ENCODE data around the gene MC2R.

Gene MC2R

DNA sequence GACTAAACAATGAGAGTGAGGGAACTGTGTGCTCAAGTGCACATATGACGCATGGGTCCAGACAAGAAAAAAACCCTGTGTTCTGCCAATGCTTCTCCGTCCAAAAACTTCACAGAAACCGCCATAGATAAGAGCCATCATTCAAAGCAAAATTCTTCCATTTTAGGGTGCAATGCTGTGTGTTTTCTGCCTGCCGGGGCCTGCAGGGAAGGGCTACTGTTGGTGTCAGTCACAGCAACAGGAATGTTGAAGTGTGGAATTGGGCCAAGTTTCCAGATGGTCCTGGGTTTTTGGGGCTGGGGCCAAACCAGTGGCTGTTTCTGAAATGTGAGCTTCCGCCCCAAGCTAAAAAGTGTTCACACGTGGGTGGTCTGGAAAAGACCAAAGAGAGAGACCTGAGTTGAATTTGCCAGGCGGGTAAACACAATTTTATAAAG, 677 bp upstream of the MC2R start:
- no peak overlapping the region for H3K27ac ChIP-seq (replicated peaks)
- H3K4me3 ChIP-seq (replicated peaks; ENCODE audit: insufficient read depth, low read length), result no peak overlapping the region
- TF ChIP-seq GABPA (IDR thresholded peaks at IDR 0.05; ENCODE audit: low read depth), result no peak
- TF ChIP-seq, protein P1, sequence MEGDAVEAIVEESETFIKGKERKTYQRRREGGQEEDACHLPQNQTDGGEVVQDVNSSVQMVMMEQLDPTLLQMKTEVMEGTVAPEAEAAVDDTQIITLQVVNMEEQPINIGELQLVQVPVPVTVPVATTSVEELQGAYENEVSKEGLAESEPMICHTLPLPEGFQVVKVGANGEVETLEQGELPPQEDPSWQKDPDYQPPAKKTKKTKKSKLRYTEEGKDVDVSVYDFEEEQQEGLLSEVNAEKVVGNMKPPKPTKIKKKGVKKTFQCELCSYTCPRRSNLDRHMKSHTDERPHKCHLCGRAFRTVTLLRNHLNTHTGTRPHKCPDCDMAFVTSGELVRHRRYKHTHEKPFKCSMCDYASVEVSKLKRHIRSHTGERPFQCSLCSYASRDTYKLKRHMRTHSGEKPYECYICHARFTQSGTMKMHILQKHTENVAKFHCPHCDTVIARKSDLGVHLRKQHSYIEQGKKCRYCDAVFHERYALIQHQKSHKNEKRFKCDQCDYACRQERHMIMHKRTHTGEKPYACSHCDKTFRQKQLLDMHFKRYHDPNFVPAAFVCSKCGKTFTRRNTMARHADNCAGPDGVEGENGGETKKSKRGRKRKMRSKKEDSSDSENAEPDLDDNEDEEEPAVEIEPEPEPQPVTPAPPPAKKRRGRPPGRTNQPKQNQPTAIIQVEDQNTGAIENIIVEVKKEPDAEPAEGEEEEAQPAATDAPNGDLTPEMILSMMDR (IDR thresholded peaks at IDR 0.05; ENCODE audit: insufficient read depth, low read length), result no peak
- no peak for TF ChIP-seq SPI1 (IDR thresholded peaks at IDR 0.05; ENCODE audit: borderline replicate concordance, low read depth)
- peaks cover 6% of the 10 kb centered on the region for H3K27me3 ChIP-seq (ENCODE audit: insufficient read depth, poor library complexity, severe bottlenecking)
- DNase-seq (ENCODE audit: low read depth in 1 of 2, low spot score in 1 of 2), result no peak

DNA sequence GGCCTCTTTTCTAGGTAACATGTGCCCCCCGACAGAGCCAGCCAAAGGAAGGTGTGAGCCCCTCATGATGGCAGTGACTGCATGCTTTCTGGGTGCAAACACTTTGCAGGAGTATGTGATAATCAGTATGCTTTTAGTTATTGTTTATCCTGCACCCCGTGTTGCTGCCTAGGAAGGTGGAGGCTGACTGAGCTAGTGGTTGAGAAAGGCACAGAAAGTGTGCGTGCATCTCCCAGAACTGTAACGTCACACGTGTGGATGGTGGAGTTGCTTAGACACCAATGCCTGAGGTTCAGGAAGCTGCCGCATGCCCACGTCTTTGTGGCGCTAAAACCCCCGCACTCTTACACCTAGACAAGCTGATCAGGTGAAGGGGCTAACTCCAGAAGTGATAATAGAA, 580 bp downstream of the MC2R start:
- Histone ChIP-seq H3K4me3 (replicated peaks; ENCODE audit: insufficient read depth, low read length) (no peak overlapping the region), H3K27ac (replicated peaks) (no peak overlapping the region), H3K27me3 (ENCODE audit: insufficient read depth, poor library complexity, severe bottlenecking) (peaks cover 7% of the 10 kb centered on the region)
- TF ChIP-seq SPI1 (IDR thresholded peaks at IDR 0.05; ENCODE audit: borderline replicate concordance, low read depth), result no peak
- TF ChIP-seq POLR2AphosphoS5 (IDR thresholded peaks at IDR 0.05; ENCODE audit: low read depth), result no peak
- TF ChIP-seq, protein P2, sequence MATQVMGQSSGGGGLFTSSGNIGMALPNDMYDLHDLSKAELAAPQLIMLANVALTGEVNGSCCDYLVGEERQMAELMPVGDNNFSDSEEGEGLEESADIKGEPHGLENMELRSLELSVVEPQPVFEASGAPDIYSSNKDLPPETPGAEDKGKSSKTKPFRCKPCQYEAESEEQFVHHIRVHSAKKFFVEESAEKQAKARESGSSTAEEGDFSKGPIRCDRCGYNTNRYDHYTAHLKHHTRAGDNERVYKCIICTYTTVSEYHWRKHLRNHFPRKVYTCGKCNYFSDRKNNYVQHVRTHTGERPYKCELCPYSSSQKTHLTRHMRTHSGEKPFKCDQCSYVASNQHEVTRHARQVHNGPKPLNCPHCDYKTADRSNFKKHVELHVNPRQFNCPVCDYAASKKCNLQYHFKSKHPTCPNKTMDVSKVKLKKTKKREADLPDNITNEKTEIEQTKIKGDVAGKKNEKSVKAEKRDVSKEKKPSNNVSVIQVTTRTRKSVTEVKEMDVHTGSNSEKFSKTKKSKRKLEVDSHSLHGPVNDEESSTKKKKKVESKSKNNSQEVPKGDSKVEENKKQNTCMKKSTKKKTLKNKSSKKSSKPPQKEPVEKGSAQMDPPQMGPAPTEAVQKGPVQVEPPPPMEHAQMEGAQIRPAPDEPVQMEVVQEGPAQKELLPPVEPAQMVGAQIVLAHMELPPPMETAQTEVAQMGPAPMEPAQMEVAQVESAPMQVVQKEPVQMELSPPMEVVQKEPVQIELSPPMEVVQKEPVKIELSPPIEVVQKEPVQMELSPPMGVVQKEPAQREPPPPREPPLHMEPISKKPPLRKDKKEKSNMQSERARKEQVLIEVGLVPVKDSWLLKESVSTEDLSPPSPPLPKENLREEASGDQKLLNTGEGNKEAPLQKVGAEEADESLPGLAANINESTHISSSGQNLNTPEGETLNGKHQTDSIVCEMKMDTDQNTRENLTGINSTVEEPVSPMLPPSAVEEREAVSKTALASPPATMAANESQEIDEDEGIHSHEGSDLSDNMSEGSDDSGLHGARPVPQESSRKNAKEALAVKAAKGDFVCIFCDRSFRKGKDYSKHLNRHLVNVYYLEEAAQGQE (IDR thresholded peaks at IDR 0.05; ENCODE audit: insufficient replicate concordance, low read depth), result no peak
- TF ChIP-seq GABPA (IDR thresholded peaks at IDR 0.05; ENCODE audit: low read depth), result no peak
- TF ChIP-seq, protein P1 (IDR thresholded peaks at IDR 0.05; ENCODE audit: insufficient read depth, low read length), result no peak
- DNase-seq (ENCODE audit: low read depth in 1 of 2, low spot score in 1 of 2), result no peak

DNA sequence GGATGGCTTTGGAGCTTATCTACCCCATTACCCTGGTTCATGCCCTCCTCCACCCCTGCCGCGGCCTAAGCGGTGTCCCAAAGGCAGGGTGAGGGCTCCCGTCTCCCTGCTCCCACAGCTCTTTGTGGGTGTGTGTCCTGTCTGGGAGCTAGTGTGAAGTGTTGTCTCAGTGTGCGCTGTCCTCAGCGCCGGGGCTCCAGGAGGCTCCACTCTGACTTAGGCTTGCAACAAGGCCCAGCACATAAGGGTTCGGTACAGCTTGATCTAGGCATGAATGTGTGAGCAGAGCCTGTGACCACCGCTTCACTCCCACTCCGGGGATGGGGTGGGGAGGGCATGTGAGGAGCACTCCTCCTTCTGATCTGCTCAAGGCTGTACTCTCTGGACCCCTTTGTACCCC, 1.2 kb downstream of the MC2R start:
- no peak overlapping the region for H3K4me3 ChIP-seq (replicated peaks; ENCODE audit: insufficient read depth, low read length)
- DNase-seq (ENCODE audit: low read depth in 1 of 2, low spot score in 1 of 2), result no peak
- TF ChIP-seq, protein P1 (IDR thresholded peaks at IDR 0.05; ENCODE audit: insufficient read depth, low read length), result no peak
- TF ChIP-seq POLR2AphosphoS5 (IDR thresholded peaks at IDR 0.05; ENCODE audit: low read depth) (no peak), SPI1 (IDR thresholded peaks at IDR 0.05; ENCODE audit: borderline replicate concordance, low read depth) (no peak), GABPA (IDR thresholded peaks at IDR 0.05; ENCODE audit: low read depth) (no peak)
- TF ChIP-seq, protein P2 (IDR thresholded peaks at IDR 0.05; ENCODE audit: insufficient replicate concordance, low read depth), result no peak
- H3K27me3 ChIP-seq (ENCODE audit: insufficient read depth, poor library complexity, severe bottlenecking), result peaks cover 7% of the 10 kb centered on the region
- H3K27ac ChIP-seq (replicated peaks), result no peak overlapping the region

DNA sequence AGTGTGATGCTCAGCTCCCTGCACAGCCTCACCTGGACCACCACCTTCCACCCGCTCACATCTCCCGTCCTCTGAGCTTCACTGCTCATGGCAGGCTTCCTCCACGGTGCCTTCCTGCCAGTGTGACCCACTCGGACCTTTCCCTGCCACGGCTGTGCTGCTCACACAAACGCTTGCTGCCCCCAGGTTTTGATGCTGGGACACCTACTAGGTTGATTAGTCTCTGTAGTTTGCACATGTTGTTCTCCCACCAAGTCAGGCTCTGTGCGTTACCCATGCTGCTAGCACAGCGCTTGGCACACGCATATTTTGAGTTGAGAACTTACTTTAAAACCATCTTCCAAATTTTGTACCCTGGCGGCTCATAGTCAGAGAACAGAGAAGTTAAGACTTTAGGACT, 2.1 kb downstream of the MC2R start:
- Histone ChIP-seq H3K4me3 (replicated peaks; ENCODE audit: insufficient read depth, low read length) (no peak overlapping the region), H3K27ac (replicated peaks) (no peak overlapping the region), H3K27me3 (ENCODE audit: insufficient read depth, poor library complexity, severe bottlenecking) (peaks cover 7% of the 10 kb centered on the region)
- TF ChIP-seq POLR2AphosphoS5 (IDR thresholded peaks at IDR 0.05; ENCODE audit: low read depth) (no peak), SPI1 (IDR thresholded peaks at IDR 0.05; ENCODE audit: borderline replicate concordance, low read depth) (no peak), GABPA (IDR thresholded peaks at IDR 0.05; ENCODE audit: low read depth) (no peak)
- TF ChIP-seq, protein P2 (IDR thresholded peaks at IDR 0.05; ENCODE audit: insufficient replicate concordance, low read depth), result no peak
- TF ChIP-seq, protein P1 (IDR thresholded peaks at IDR 0.05; ENCODE audit: insufficient read depth, low read length), result no peak
- DNase-seq (ENCODE audit: low read depth in 1 of 2, low spot score in 1 of 2), result no peak

Data from HL-60 (cell line).